T1000 (cell line): ENCODE measurements around the gene OR4A15.

ENCODE experiments used
- DNase-seq: peaks from one replicate; lab custom pipeline; 2025; ENCODE audit warnings: mixed read lengths; lab: John Stamatoyannopoulos, UW

OR4A15 gene

GRCh38 chr11:55367674-55368073, at the start of gene OR4A15:
OR4A15 (plus strand) TSS chr11:55367974; CDS start chr11:55367974, 0 bp downstream.
- DNase-seq, result no peak

GRCh38 chr11:55324500-55324899, 43.3 kb upstream of the OR4A15 start:
- DNase-seq, result no peak

- no peak for DNase-seq
These were observed 24.9 kb upstream of the OR4A15 start, which contains the start of gene OR4A16 for GRCh38 chr11:55342901-55343300. OR4A16 (plus strand) TSS chr11:55343201; CDS start chr11:55343201, 0 bp downstream.

- DNase-seq, result no peak
These were observed 22.5 kb upstream of the OR4A15 start for GRCh38 chr11:55345306-55345705.

- DNase-seq, result no peak
These were observed 18.7 kb upstream of the OR4A15 start for GRCh38 chr11:55349032-55349431.

GRCh38 chr11:55357560-55358184, 10.1 kb upstream of the OR4A15 start:
- no peak for DNase-seq

- DNase-seq, result no peak
These were observed 33.2 kb downstream of the OR4A15 start for GRCh38 chr11:55401011-55401410.
